ENCODE results near the gene PTPN14.

PTPN14 gene

GRCh38 chr1:214360525-214361164 lies 190.8 kb downstream of the PTPN14 start:
- H3K27me3 Mint-ChIP-seq (ENCODE audit: low read depth): no peaks in the 10 kb centered on the region
- no peak overlapping the region for H3K4me3 Mint-ChIP-seq
- peaks cover 10% of the 10 kb centered on the region for H3K4me1 Mint-ChIP-seq (ENCODE audit: low read depth)
- H3K36me3 Mint-ChIP-seq (ENCODE audit: low read depth): peaks cover 8% of the 10 kb centered on the region
- peaks cover 8% of the 10 kb centered on the region for H3K9me3 Mint-ChIP-seq
- H3K27ac Mint-ChIP-seq: no peak overlapping the region

DNA sequence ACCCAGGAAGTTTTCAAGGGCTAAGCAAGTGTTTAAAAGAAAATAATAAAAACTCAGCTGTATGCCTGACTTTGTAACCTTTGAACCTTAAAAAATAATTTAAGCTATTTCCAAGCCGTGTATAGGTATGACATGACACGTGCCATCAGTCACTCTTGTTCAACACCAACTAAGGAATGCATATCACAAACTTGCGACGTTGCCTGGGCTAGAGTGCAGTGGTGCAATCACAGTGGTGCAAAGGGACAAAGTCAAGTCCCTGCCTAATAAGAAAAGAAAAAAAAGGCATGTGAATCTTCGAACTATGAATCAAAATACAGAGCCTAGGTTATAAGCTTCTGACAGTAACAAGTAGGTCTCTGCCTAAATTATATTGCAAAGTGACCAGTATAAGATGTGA lies 191.3 kb downstream of the PTPN14 start:
- Mint-ChIP-seq H3K27ac (no peak overlapping the region), H3K36me3 (ENCODE audit: low read depth) (peaks cover 8% of the 10 kb centered on the region), H3K27me3 (ENCODE audit: low read depth) (no peaks in the 10 kb centered on the region)

DNA sequence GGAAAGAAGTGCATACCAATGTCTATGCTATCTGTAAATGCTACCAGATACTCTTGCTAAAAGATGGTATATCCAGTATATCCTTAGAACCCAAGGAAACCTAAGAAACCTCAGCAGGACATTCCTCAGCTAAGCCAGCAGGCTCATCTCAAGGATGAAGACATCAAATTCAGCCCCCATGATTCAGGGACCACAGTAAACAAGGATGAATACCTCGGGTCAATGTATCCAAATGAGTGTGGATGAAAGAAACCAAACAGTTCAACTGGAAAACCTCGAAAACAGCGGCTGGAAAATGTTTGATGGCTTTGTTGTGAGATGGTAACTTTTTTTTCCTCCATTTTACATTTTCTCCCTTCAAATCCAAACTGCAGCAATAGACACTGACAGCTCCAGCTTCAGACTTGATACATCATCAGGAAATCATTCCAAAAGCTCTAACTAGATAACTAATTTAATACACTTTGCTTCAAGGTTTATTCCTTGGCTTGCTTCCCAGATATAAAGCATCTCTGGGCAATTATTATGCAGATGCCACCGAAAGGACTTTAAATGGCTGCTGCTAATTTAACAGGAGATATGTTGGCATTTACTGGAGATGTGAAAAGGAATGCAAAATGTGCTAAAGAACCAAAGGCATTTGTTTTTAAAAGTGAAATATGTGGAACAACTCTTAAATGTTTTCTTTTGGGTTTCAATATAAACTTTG lies 196.8 kb downstream of the PTPN14 start:
- Mint-ChIP-seq H3K27me3 (ENCODE audit: low read depth) (no peaks in the 10 kb centered on the region), H3K4me3 (no peak overlapping the region), H3K9me3 (no peaks in the 10 kb centered on the region)

More for the DNA sequence above, 191.3 kb downstream of the PTPN14 start:
- H3K9me3 Mint-ChIP-seq: peaks cover 8% of the 10 kb centered on the region
- H3K4me1 Mint-ChIP-seq (ENCODE audit: low read depth): peaks cover 10% of the 10 kb centered on the region
- H3K4me3 Mint-ChIP-seq: no peak overlapping the region

GRCh38 chr1:214352838-214353237 lies 198.6 kb downstream of the PTPN14 start:
- Mint-ChIP-seq H3K4me1 (ENCODE audit: low read depth) (no peaks in the 10 kb centered on the region), H3K36me3 (ENCODE audit: low read depth) (peaks cover 2% of the 10 kb centered on the region), H3K4me3 (no peak overlapping the region), H3K27me3 (ENCODE audit: low read depth) (no peaks in the 10 kb centered on the region), H3K9me3 (no peaks in the 10 kb centered on the region), H3K27ac (no peak overlapping the region)

More for the DNA sequence above, 196.8 kb downstream of the PTPN14 start:
- no peaks in the 10 kb centered on the region for H3K4me1 Mint-ChIP-seq (ENCODE audit: low read depth)
- no peak overlapping the region for H3K27ac Mint-ChIP-seq
- peaks cover 2% of the 10 kb centered on the region for H3K36me3 Mint-ChIP-seq (ENCODE audit: low read depth)

DNA sequence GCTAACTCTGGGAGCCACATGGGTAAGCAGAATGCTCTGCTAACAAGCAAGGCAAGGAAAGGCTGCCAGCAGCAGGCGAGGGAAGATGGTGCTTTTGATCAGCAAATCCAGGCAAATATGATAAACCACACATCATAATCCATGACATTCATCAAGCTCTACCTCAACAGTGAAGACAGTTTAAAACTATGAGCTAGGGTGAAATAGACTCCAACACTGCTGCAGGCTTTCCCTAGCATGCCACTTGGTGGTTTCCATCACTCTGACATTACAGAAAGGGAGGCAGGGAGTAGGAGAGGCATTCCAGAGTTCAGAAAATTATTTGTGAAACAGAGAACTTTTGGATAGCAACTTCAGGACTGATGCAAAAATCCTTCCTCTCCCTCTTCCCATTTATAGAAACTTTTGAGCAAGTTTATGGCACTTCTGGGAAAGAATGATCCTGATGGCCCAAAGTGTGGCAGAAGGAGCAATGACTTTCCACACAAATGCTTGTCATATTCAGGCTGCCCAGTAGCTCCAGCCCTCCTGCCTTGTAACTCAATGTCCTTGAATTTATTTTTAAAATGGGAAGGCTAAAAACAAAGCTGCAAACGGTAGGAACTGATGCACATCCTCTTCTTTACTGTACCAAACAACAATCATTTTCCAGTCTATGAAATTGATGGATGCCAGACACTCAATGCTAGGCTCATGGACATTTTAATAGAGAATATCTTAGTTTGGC lies 199.7 kb downstream of the PTPN14 start:
- Mint-ChIP-seq H3K27ac (no peak overlapping the region), H3K36me3 (ENCODE audit: low read depth) (peaks cover 4% of the 10 kb centered on the region), H3K4me3 (no peak overlapping the region), H3K27me3 (ENCODE audit: low read depth) (no peaks in the 10 kb centered on the region), H3K4me1 (ENCODE audit: low read depth) (peaks cover 1% of the 10 kb centered on the region), H3K9me3 (peaks cover 3% of the 10 kb centered on the region)

GRCh38 chr1:214349781-214350180 lies 201.6 kb downstream of the PTPN14 start:
- Mint-ChIP-seq H3K27me3 (ENCODE audit: low read depth) (no peaks in the 10 kb centered on the region), H3K27ac (no peak overlapping the region), H3K9me3 (peaks cover 10% of the 10 kb centered on the region), H3K36me3 (ENCODE audit: low read depth) (peaks cover 10% of the 10 kb centered on the region), H3K4me1 (ENCODE audit: low read depth) (peaks cover 1% of the 10 kb centered on the region), H3K4me3 (no peak overlapping the region)

DNA sequence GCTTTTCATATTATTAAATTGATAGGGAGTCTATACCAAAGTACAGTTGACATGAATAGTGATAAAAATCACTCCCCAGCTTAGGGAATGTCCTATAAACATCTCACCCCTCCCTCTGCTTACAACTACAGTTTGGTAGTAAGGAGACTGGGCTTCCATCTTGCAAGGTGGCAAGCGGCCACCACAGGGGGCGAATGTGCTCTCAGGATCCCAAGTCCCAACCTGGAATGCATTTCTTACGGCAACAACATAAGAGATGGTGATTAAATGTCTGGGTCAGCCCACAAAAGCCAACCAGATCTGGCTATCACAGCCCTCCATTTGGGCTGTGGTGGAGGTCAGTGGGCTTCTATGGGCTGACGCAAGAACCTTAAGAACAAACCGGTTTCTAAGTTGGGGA lies 202.4 kb downstream of the PTPN14 start:
- Mint-ChIP-seq H3K9me3 (peaks cover 17% of the 10 kb centered on the region), H3K36me3 (ENCODE audit: low read depth) (peaks cover 15% of the 10 kb centered on the region), H3K4me1 (ENCODE audit: low read depth) (peaks cover 1% of the 10 kb centered on the region), H3K27me3 (ENCODE audit: low read depth) (no peaks in the 10 kb centered on the region), H3K27ac (no peak overlapping the region), H3K4me3 (no peak overlapping the region)

DNA sequence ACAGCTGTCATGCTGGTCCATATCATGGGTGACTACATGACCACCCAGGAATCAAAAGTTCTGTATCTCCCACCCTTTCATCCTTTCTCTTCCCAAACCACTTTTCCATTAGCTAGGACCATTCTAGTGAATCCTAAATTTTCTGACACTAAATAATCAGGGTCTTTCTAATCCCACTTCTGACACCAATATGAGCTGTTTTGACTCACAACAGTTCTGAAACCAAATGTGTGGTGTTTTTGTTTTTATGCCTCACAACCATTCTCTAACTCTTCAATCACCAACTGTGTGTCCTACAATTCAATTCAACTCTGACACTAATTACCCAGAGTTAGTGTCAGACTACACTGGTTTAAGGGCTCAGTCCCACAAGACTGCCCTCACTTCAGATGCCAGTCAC lies 206.5 kb downstream of the PTPN14 start:
- H3K4me1 Mint-ChIP-seq (ENCODE audit: low read depth): peaks cover 1% of the 10 kb centered on the region
- H3K36me3 Mint-ChIP-seq (ENCODE audit: low read depth): peaks cover 17% of the 10 kb centered on the region
- H3K27ac Mint-ChIP-seq: no peak overlapping the region
- no peak overlapping the region for H3K4me3 Mint-ChIP-seq
- peaks cover 22% of the 10 kb centered on the region for H3K9me3 Mint-ChIP-seq
- no peaks in the 10 kb centered on the region for H3K27me3 Mint-ChIP-seq (ENCODE audit: low read depth)

GRCh38 chr1:214342525-214342924 lies 208.9 kb downstream of the PTPN14 start:
- H3K27ac Mint-ChIP-seq: no peak overlapping the region
- H3K4me1 Mint-ChIP-seq (ENCODE audit: low read depth): no peaks in the 10 kb centered on the region
- peaks cover 20% of the 10 kb centered on the region for H3K36me3 Mint-ChIP-seq (ENCODE audit: low read depth)
- H3K9me3 Mint-ChIP-seq: peaks cover 22% of the 10 kb centered on the region
- H3K4me3 Mint-ChIP-seq: no peak overlapping the region
- H3K27me3 Mint-ChIP-seq (ENCODE audit: low read depth): no peaks in the 10 kb centered on the region

GRCh38 chr1:214341932-214342331 lies 209.5 kb downstream of the PTPN14 start:
- Mint-ChIP-seq H3K9me3 (peaks cover 18% of the 10 kb centered on the region), H3K4me1 (ENCODE audit: low read depth) (peaks cover 3% of the 10 kb centered on the region), H3K4me3 (no peak overlapping the region), H3K27me3 (ENCODE audit: low read depth) (no peaks in the 10 kb centered on the region), H3K27ac (no peak overlapping the region), H3K36me3 (ENCODE audit: low read depth) (peaks cover 20% of the 10 kb centered on the region)

DNA sequence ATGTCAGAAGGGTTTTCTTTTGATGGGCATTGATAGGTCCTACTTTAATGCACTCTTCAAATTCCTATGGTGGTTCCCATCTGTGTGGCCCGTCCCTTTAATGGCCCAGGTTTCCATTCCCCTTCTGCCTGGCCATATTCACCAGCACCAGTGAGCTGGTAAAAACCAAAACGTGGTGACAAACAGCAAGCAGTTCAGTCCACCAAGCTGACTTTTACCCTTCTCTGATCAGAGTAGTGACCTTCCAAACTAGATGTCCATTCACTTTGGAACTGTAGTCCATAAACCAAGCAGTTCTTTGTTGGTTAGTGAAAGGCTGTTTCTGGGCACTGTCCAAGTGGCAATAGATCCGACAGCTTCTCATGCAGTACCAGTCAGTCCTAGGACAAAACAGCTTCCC lies 209.9 kb downstream of the PTPN14 start:
- peaks cover 20% of the 10 kb centered on the region for H3K36me3 Mint-ChIP-seq (ENCODE audit: low read depth)
- H3K4me1 Mint-ChIP-seq (ENCODE audit: low read depth): peaks cover 6% of the 10 kb centered on the region
- H3K27ac Mint-ChIP-seq: no peak overlapping the region
- H3K27me3 Mint-ChIP-seq (ENCODE audit: low read depth): no peaks in the 10 kb centered on the region
- peaks cover 18% of the 10 kb centered on the region for H3K9me3 Mint-ChIP-seq
- no peak overlapping the region for H3K4me3 Mint-ChIP-seq

DNA sequence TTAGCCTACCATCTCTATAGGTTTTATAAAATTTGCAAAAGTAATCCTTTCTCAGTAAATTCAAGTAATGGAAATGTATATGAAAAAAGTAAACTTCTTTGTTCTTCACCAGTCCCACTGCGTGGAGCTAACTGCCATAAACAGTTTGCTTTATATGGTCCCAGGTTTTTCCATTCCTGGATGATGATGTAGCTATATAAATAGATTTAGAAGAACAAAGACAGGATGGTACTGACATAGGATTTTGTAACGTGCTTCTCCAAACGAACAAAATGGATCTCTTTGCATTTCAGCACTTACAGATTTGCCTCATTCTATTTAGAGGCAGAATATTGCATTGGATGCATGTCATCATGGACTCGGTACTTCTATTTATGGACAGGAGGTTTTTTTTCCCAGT lies 213.2 kb downstream of the PTPN14 start:
- H3K36me3 Mint-ChIP-seq (ENCODE audit: low read depth): peaks cover 11% of the 10 kb centered on the region
- H3K9me3 Mint-ChIP-seq: no peaks in the 10 kb centered on the region
- no peak overlapping the region for H3K27ac Mint-ChIP-seq

GRCh38 chr1:214337511-214337910 lies 213.9 kb downstream of the PTPN14 start:
- Mint-ChIP-seq H3K9me3 (no peaks in the 10 kb centered on the region), H3K27ac (no peak overlapping the region), H3K4me3 (no peak overlapping the region), H3K4me1 (ENCODE audit: low read depth) (peaks cover 11% of the 10 kb centered on the region), H3K36me3 (ENCODE audit: low read depth) (peaks cover 10% of the 10 kb centered on the region), H3K27me3 (ENCODE audit: low read depth) (no peaks in the 10 kb centered on the region)

More for the DNA sequence above, 213.2 kb downstream of the PTPN14 start:
- Mint-ChIP-seq H3K27me3 (ENCODE audit: low read depth) (no peaks in the 10 kb centered on the region), H3K4me1 (ENCODE audit: low read depth) (peaks cover 9% of the 10 kb centered on the region), H3K4me3 (no peak overlapping the region)

DNA sequence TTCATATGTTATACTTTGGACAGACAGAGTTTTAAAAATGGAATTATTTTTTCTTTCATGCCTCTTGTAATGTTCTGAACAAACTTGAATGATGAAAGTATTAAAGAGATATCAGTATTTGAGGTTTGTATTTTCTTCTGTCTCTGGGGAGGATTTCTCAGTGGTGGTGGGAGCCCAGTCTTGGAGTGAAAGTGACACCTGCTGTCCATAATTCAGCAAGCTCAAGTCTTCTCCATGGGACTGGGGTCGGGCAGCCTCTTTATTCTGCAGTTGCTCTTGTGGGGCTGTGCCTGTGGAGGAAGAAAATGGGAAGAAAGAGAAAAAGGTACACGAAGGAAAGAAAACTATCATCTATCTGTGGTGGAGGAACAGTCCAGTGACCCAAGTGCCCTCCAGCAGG lies 214.4 kb downstream of the PTPN14 start:
- Mint-ChIP-seq H3K27me3 (ENCODE audit: low read depth) (no peaks in the 10 kb centered on the region), H3K4me3 (no peak overlapping the region), H3K36me3 (ENCODE audit: low read depth) (peaks cover 10% of the 10 kb centered on the region), H3K4me1 (ENCODE audit: low read depth) (peaks cover 13% of the 10 kb centered on the region), H3K9me3 (no peaks in the 10 kb centered on the region), H3K27ac (no peak overlapping the region)

- Mint-ChIP-seq H3K4me1 (ENCODE audit: low read depth) (peaks cover 17% of the 10 kb centered on the region), H3K27ac (no peak overlapping the region), H3K9me3 (no peaks in the 10 kb centered on the region), H3K4me3 (no peak overlapping the region), H3K27me3 (ENCODE audit: low read depth) (no peaks in the 10 kb centered on the region), H3K36me3 (ENCODE audit: low read depth) (peaks cover 13% of the 10 kb centered on the region)
Measured at GRCh38 chr1:214335567-214335966, 215.8 kb downstream of the PTPN14 start.

Measured in T-helper 1 cell treated with Interleukin-12 subunit alpha and Interleukin-12 subunit beta and Interleukin-4 antibody, amounts not matched to agents 30 μg/mL and 1 μg/mL, for 36 hours (primary cell).